Endothelial cell of umbilical vein (primary cell): ENCODE results near the gene NHLRC4. TPM values are rescaled to one million over a fixed set of nuclear protein-coding genes. Genes with fewer than 3 reads are reported as not detected.

Source experiments
- BruUV-seq: library from RNA; stranded (reverse); fragments of 400-500 nt; replicated peaks from 2 replicates; lab custom pipeline; 2021; lab: Mats Ljungman, UMichigan
- CTCF ChIA-PET: fragments of 300-600, 350-600 bp; sonication (Branson Sonifier 250); formaldehyde crosslinking; loops from one replicate; lab custom pipeline; 2021; ENCODE audit warnings: antibody characterized with exemption, inconsistent platforms; lab: Charles Lee
- POLR2A ChIA-PET: fragments of 300-600, 350-600 bp; sonication (Branson Sonifier 250); formaldehyde crosslinking; loops from one replicate; lab custom pipeline; 2021; ENCODE audit warnings: antibody characterized with exemption, inconsistent platforms; lab: Charles Lee
- DNase-seq: peaks from one replicate; pipeline ENCODE4 v3.0.0-alpha.2; 2011; ENCODE audit warnings: low read depth, low spot score
- FAIRE-seq: peaks from 2 replicates; lab custom pipeline; 2011; peaks lifted over from hg19 to GRCh38; lab: Jason Lieb, UNC
- H2AFZ ChIP-seq: 2 replicates; pipeline ENCODE4 v1.6.0; 2012; ENCODE audit warnings: low read depth, low read length, control low read depth, inconsistent platforms
- H3K27ac ChIP-seq: 2 replicates; pipeline ENCODE4 v1.5.1; 2011; ENCODE audit warnings: low read depth, mild to moderate bottlenecking, control low read depth, low read length, moderate library complexity; ENCODE audit not compliant: insufficient read depth
- H3K27me3 ChIP-seq, 2 experiments: 2 replicates each; pipeline versions ENCODE4 v1.6.0 to v1.6.1; 2011; ENCODE audit warnings: low read length in 2 of 2, mixed read lengths in 1 of 2; ENCODE audit not compliant: control insufficient read depth in 2 of 2, insufficient read depth in 2 of 2
- H3K36me3 ChIP-seq, 2 experiments: 2 replicates in 1 of 2; 3 replicates in 1 of 2; pipeline ENCODE4 v1.5.1; 2011; ENCODE audit warnings: low read length in 2 of 2, mild to moderate bottlenecking in 1 of 2, moderate library complexity in 1 of 2; ENCODE audit not compliant: control insufficient read depth in 2 of 2, insufficient read depth in 2 of 2; ENCODE audit errors: extremely low read depth in 1 of 2
- H3K4me1 ChIP-seq: 3 replicates; pipeline ENCODE4 v1.5.1; 2011; ENCODE audit warnings: mild to moderate bottlenecking, low read length; ENCODE audit not compliant: control insufficient read depth, insufficient read depth; ENCODE audit errors: extremely low read depth
- H3K4me2 ChIP-seq: 2 replicates; pipeline ENCODE4 v1.6.1; 2011; ENCODE audit warnings: low read length, control low read depth, mixed read lengths; ENCODE audit not compliant: insufficient read depth
- H3K4me3 ChIP-seq, 3 experiments: fragments of 200-600 bp in 1 of 3; sonication (generic), shearing (Covaris generic) in 1 of 3; replicated peaks in 1 of 3; 2 replicates each; pipeline ENCODE4 v1.5.1; 2011 to 2016; ENCODE audit warnings: control low read depth in 3 of 3, low read length in 3 of 3, mild to moderate bottlenecking in 2 of 3, inconsistent platforms in 1 of 3, low read depth in 1 of 3, moderate library complexity in 1 of 3; ENCODE audit not compliant: insufficient read depth in 1 of 3
- H3K79me2 ChIP-seq: 2 replicates; pipeline ENCODE4 v1.6.0; 2012; ENCODE audit warnings: low read length, inconsistent platforms; ENCODE audit not compliant: control insufficient read depth, insufficient read depth
- H3K9ac ChIP-seq: replicated peaks from 2 replicates; pipeline ENCODE3; 2011; ENCODE audit warnings: low read length, control low read depth; ENCODE audit not compliant: insufficient read depth; ENCODE audit errors: extremely low read depth
- H3K9me1 ChIP-seq: replicated peaks from 3 replicates; pipeline ENCODE4 v1.6.0; 2011; ENCODE audit warnings: mild to moderate bottlenecking, low read length; ENCODE audit not compliant: control insufficient read depth, insufficient read depth; ENCODE audit errors: extremely low read depth
- H3K9me3 ChIP-seq: replicated peaks from 2 replicates; pipeline ENCODE4 v1.5.1; 2012; ENCODE audit warnings: low read length, inconsistent platforms; ENCODE audit not compliant: control insufficient read depth, insufficient read depth
- H4K20me1 ChIP-seq: replicated peaks from 2 replicates; pipeline ENCODE3; 2011; ENCODE audit warnings: mild to moderate bottlenecking, low read length; ENCODE audit not compliant: control insufficient read depth, insufficient read depth; ENCODE audit errors: extremely low read depth
- CTCF ChIP-seq, 2 donors: IDR thresholded peaks; 1 replicate in 1 of 2; 2 replicates in 1 of 2; pipeline ENCODE4 v1.5.1; 2011; ENCODE audit warnings: low read length in 2 of 2, mild to moderate bottlenecking in 2 of 2, moderate library complexity in 2 of 2, control low read depth in 1 of 2, inconsistent platforms in 1 of 2, low read depth in 1 of 2; ENCODE audit not compliant: insufficient read depth in 1 of 2; ENCODE audit errors: extremely low read depth in 1 of 2
- EZH2 ChIP-seq: IDR thresholded peaks from 2 replicates; pipeline ENCODE4 v1.6.1; 2012; ENCODE audit warnings: borderline replicate concordance, low read depth, mild to moderate bottlenecking, moderate library complexity, low read length, inconsistent platforms; ENCODE audit not compliant: severe bottlenecking
- FOS ChIP-seq: IDR thresholded peaks from 2 replicates; pipeline ENCODE4 v1.6.1; 2011; ENCODE audit warnings: mild to moderate bottlenecking, low read length, moderate library complexity, borderline replicate concordance; ENCODE audit not compliant: insufficient read depth
- GATA2 ChIP-seq: IDR thresholded peaks from 2 replicates; pipeline ENCODE4 v1.7.0; 2011; ENCODE audit warnings: low read depth, mild to moderate bottlenecking, moderate library complexity, mixed read lengths, low read length; ENCODE audit not compliant: insufficient read length, insufficient read depth
- JUN ChIP-seq: IDR thresholded peaks from 2 replicates; pipeline ENCODE4 v1.6.1; 2011; ENCODE audit warnings: borderline replicate concordance, low read depth; ENCODE audit not compliant: insufficient read length, insufficient read depth
- MYC ChIP-seq: IDR thresholded peaks from one replicate; pipeline ENCODE4 v1.6.1; 2011; ENCODE audit warnings: mild to moderate bottlenecking, low read depth, low read length
- POLR2A ChIP-seq: IDR thresholded peaks from 2 replicates; pipeline ENCODE4 v1.6.1; 2012; ENCODE audit warnings: low read depth, mild to moderate bottlenecking, control low read depth, low read length
- POLR2AphosphoS5 ChIP-seq: IDR thresholded peaks from 2 replicates; pipeline ENCODE4 v1.6.1; 2012; ENCODE audit warnings: low read depth, mild to moderate bottlenecking, control low read depth, low read length, moderate library complexity; ENCODE audit not compliant: insufficient read depth
- dilution Hi-C: fragments of 300-500 bp; cut with MboI; formaldehyde crosslinking; loops from one replicate; pipeline ENCODE4 v1.15.0; 2019; ENCODE audit warnings: low sequenced_read_pairs; ENCODE audit not compliant: extremely low pct_ligation_motif_present
- intact Hi-C: fragments of 100-400 bp; cut with micrococcal nuclease; formaldehyde crosslinking; loops from one replicate; pipeline ENCODE4 v1.10.0; 2022
- polyA plus RNA-seq, 4 experiments: library from polyadenylated mRNA; depleted of rRNA in 3 of 4; stranded (reverse) in 3 of 4; unstranded in 1 of 4; fragments of >200 nt; gene quantifications; 2 replicates each; pipeline versions ENCODE4 v1.2.1 to v1.2.3, GENCODE V29; 2011 to 2012; ENCODE audit warnings: missing spikeins in 1 of 4
- total RNA-seq: library from RNA; stranded (reverse); gene quantifications from 2 replicates; pipeline ENCODE4 v1.2.3, GENCODE V29; 2021
- TF ChIP-seq, protein P1 (sequence below): IDR thresholded peaks from 2 replicates; pipeline ENCODE4 v1.6.1; 2011; ENCODE audit not compliant: insufficient read depth, insufficient read length

NHLRC4 gene
- total and polyA plus RNA-seq, 2 donors (not counting 3 experiments of a cell fraction or from before 2014, with no cell fraction given): 0.73 to 0.94 TPM

DNA sequence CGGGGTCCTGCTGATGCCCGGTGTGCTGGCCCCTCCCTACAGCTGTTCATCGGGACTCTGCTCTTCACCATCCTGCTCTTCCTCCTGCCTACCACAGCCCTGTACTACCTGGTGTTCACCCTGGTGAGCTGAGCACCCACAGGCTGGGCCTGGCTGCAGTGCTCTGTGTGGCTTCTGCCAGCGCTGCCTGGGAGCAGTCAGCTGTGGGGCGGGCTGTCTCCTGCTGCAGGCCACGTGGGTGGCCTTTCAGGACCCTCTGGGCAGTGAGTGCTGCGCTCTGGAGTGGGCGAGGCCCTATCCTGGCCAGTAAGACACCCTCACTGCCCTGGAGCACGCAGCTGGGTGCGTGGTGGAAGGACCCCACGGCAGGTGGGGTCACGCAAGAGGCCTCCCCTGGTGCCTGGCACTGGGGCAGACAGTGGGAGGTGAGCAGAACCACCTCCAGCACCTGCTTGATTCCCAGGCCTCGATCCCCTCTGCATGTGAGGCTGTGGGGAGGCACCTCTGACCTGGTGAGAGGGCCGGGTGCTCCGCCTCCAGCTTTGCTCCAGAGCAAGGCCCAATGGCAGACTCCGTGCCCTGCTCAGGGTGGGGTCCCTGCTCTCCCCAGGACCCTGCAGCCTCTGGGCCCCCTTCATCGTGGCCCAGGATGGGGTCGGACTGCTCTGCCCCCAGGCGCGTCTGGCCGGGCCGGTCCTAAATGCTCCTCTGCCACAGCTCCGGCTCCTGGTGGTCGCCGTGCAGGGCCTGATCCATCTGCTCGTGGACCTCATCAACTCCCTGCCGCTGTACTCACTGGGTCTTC, 13.5 kb downstream of the NHLRC4 start:
- Histone ChIP-seq H3K27ac (no peak overlapping the region), H4K20me1 (no peaks in the 10 kb centered on the region), H3K9me3 (no peaks in the 10 kb centered on the region), H3K36me3 (peaks cover 0 to 2% of the 10 kb centered on the region in 2 experiments), H3K9ac (no peak overlapping the region), H3K79me2 (no peaks in the 10 kb centered on the region), H3K27me3 (no peaks in the 10 kb centered on the region), H3K4me1 (peaks cover 2% of the 10 kb centered on the region), H3K4me3 (no peak overlapping the region), H2AFZ (no peak overlapping the region), H3K4me2 (no peak overlapping the region), H3K9me1 (no peaks in the 10 kb centered on the region)
- POLR2A ChIA-PET: no interaction called here
- FAIRE-seq (no peak), DNase-seq (no peak)
- intact Hi-C loops (no loop called here), dilution Hi-C loops (no loop called here)
- BruUV-seq: no TSS peak
- TF ChIP-seq MYC (no peak), GATA2 (no peak)
- TF ChIP-seq, protein P1, sequence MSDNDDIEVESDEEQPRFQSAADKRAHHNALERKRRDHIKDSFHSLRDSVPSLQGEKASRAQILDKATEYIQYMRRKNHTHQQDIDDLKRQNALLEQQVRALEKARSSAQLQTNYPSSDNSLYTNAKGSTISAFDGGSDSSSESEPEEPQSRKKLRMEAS: no peak
- CTCF ChIA-PET: interaction anchor here (1.0 to 1.7 kb wide), 5 partner anchors 8 to 56 kb away, joined by 4 to 8 read pairs (median 5); partner anchors contain the start of genes METTL26 and RAB40C

- intact Hi-C loops: no loop called here
- no peak for TF ChIP-seq POLR2AphosphoS5
- no peak for TF ChIP-seq EZH2
- TF ChIP-seq GATA2: no peak
- TF ChIP-seq, protein P1: no peak
- TF ChIP-seq MYC: no peak
- TF ChIP-seq POLR2A: no peak
- no peak for TF ChIP-seq JUN
- no peak for TF ChIP-seq FOS
- no peak for TF ChIP-seq CTCF (IDR thresholded peaks at IDR 0.05; ENCODE audit: extremely low read depth in 1 of 2, insufficient read depth in 1 of 2, low read depth in 1 of 2, low read length in 2 of 2)
- DNase-seq (no peak), FAIRE-seq (no peak)
- H3K9ac ChIP-seq: no peak overlapping the region
- ChIA-PET POLR2A (no interaction called here), CTCF (interaction anchor here (1.4 to 1.6 kb wide), 2 partner anchors 9 to 56 kb away, joined by 4 read pairs; partner anchors contain the start of gene METTL26)
- H3K36me3 ChIP-seq: no peaks in the 10 kb centered on the region
- no peaks in the 10 kb centered on the region for H4K20me1 ChIP-seq
- no peaks in the 10 kb centered on the region for H3K79me2 ChIP-seq
- no peak overlapping the region for H2AFZ ChIP-seq
- no peak overlapping the region for H3K27ac ChIP-seq
- no peaks in the 10 kb centered on the region for H3K9me3 ChIP-seq
- no peaks in the 10 kb centered on the region for H3K9me1 ChIP-seq
- peaks cover 2% of the 10 kb centered on the region for H3K4me1 ChIP-seq
- H3K27me3 ChIP-seq: no peaks in the 10 kb centered on the region
- BruUV-seq: no TSS peak
- dilution Hi-C loops: no loop called here
- H3K4me3 ChIP-seq: no peak overlapping the region
- no peak overlapping the region for H3K4me2 ChIP-seq
Observed at GRCh38 chr16:580946-581498, 14.2 kb downstream of the NHLRC4 start.
